Endothelial cell (in vitro differentiated cells): Measurements from ENCODE around the gene HTD2. TPM values are rescaled to one million over a fixed set of nuclear protein-coding genes. Genes with fewer than 3 reads are reported as not detected.

Source experiments
- DNase-seq: peaks from one replicate; pipeline ENCODE4 v3.0.0; 2021; ENCODE audit warnings: low spot score
- H3K27ac Mint-ChIP-seq: one replicate; pipeline ENCODE4 v1.8.0; 2021; ENCODE audit warnings: mixed read lengths, inconsistent platforms; ENCODE audit not compliant: unreplicated experiment
- H3K27me3 Mint-ChIP-seq: one replicate; pipeline ENCODE4 v1.8.0; 2021; ENCODE audit warnings: mild to moderate bottlenecking, moderate library complexity, mixed read lengths, inconsistent platforms; ENCODE audit not compliant: unreplicated experiment
- H3K36me3 Mint-ChIP-seq: one replicate; pipeline ENCODE4 v1.8.0; 2021; ENCODE audit warnings: mild to moderate bottlenecking, low read depth, mixed read lengths, inconsistent platforms; ENCODE audit not compliant: unreplicated experiment
- H3K4me1 Mint-ChIP-seq: one replicate; pipeline ENCODE4 v1.8.0; 2021; ENCODE audit warnings: mild to moderate bottlenecking, mixed read lengths, inconsistent platforms; ENCODE audit not compliant: unreplicated experiment
- H3K4me3 Mint-ChIP-seq: one replicate; pipeline ENCODE4 v1.8.0; 2021; ENCODE audit warnings: mild to moderate bottlenecking, mixed read lengths, inconsistent platforms; ENCODE audit not compliant: unreplicated experiment
- H3K9me3 Mint-ChIP-seq: one replicate; pipeline ENCODE4 v1.8.0; 2021; ENCODE audit warnings: mixed read lengths, inconsistent platforms; ENCODE audit not compliant: unreplicated experiment
- total RNA-seq: library from RNA; stranded (reverse); fragmentation: NEBNext Ultra II Directional; extraction: Animal tissue kit (Norgen Biotek cat#: 25700); gene quantifications from one replicate; pipeline ENCODE4 v1.2.1, GENCODE V29; 2021; ENCODE audit not compliant: unreplicated experiment
- TF ChIP-seq, protein P1 (sequence below): fragments of 200-600 bp; sonication (generic); IDR thresholded peaks from one replicate; pipeline ENCODE4 v1.5.0; 2021; ENCODE audit warnings: antibody characterized with exemption; ENCODE audit not compliant: unreplicated experiment

HTD2 gene
- total RNA-seq, 1 donor from 2014 or later, result 8.4 TPM

DNA sequence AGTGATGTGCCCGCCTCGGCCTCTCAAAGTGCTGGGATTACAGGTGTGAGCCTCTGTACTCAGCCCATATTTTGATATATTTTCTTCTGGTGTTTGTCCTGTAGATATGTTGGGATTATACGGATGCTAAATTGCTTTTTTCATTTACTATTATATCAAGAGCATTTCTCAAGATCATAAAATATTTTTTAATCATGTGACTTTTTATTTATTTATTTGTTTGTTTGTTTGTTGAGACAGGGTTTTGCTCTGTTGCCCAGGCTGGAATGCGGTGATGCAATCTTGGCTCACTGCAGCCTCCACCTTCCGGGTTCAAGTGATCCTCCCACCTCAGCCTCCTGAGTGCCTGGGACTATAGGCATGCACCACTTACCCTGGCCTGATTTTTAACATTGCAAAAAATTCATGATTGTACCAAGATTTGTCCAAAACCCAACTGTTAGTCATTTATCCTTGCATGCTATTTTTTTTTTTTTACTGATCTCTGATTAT is 23.6 kb downstream of the HTD2 start:
- Mint-ChIP-seq H3K4me3 (no peak overlapping the region), H3K4me1 (peaks cover 18% of the 10 kb centered on the region), H3K27me3 (peaks cover 9% of the 10 kb centered on the region), H3K27ac (no peak overlapping the region), H3K9me3 (no peaks in the 10 kb centered on the region), H3K36me3 (no peaks in the 10 kb centered on the region)
- TF ChIP-seq, protein P1, sequence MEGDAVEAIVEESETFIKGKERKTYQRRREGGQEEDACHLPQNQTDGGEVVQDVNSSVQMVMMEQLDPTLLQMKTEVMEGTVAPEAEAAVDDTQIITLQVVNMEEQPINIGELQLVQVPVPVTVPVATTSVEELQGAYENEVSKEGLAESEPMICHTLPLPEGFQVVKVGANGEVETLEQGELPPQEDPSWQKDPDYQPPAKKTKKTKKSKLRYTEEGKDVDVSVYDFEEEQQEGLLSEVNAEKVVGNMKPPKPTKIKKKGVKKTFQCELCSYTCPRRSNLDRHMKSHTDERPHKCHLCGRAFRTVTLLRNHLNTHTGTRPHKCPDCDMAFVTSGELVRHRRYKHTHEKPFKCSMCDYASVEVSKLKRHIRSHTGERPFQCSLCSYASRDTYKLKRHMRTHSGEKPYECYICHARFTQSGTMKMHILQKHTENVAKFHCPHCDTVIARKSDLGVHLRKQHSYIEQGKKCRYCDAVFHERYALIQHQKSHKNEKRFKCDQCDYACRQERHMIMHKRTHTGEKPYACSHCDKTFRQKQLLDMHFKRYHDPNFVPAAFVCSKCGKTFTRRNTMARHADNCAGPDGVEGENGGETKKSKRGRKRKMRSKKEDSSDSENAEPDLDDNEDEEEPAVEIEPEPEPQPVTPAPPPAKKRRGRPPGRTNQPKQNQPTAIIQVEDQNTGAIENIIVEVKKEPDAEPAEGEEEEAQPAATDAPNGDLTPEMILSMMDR, result no peak
- no peak for DNase-seq

DNA sequence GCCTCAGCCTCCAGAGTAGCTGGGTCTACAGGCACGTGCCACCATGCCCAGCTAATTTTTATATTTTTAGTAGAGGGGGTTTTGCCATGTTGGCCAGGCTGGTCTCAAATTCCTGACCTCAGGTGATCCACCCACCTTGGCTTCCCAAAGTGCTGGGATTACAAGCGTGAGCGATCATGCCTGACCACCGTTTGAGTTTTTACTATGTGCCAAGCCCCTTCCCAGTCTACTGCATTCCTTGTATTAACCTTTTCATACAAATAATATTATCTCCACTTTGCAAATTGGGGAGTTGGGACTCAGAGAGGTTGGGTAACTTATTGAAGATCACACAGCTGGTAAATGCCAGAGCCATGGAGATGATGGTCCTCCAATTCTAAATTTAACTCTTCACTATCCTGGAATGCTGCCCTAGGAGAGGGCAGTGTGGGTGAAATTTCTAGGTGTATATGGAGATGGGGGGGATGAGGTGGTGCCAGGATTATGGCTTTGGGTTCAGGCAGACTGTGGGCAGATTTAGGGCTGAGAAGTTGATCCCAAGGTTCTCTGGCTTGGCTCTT is 25.4 kb downstream of the HTD2 start:
- H3K9me3 Mint-ChIP-seq, result no peaks in the 10 kb centered on the region
- TF ChIP-seq, protein P1, result no peak
- peaks cover 7% of the 10 kb centered on the region for H3K27me3 Mint-ChIP-seq
- H3K4me3 Mint-ChIP-seq, result peak overlapping the region; percentile 73
- no peak for DNase-seq
- H3K36me3 Mint-ChIP-seq, result no peaks in the 10 kb centered on the region
- H3K4me1 Mint-ChIP-seq, result peaks cover 14% of the 10 kb centered on the region
- H3K27ac Mint-ChIP-seq, result no peak overlapping the region

DNA sequence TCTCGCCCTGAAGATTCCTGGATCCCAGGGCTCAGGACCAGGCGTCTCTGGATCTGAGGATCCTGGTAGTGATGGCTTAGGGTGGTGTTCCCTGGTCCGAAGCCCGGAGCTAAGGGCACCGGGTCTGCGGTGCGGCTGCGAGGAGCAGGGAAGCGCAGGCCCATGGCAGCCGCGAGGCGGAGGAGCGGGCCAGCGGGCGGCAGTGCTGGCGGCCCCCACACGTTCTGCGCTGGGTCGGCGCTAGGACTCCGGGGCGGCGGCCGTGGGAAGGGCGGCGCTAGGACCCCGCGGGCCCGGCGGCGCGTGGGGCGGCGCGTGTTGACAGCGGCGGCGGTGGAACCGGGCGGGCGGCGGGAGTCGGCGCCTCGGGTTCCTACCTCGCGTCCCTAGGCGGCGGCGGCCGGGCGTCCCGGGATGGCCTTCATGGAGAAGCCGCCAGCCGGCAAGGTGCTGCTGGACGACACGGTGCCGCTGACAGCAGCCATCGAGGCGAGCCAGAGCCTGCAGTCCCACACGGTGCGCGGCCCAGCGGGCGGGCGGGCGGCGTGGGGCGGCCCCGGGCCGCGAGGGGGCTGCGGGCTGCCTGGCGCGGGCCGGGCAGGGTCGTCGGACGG is 26.4 kb downstream of the HTD2 start, which contains the start of gene PXK:
TSS of gene PXK (plus strand) at position 318 of the 614 bp plus-strand sequence. CDS start at position 415, 97 bp downstream.
- TF ChIP-seq, protein P1, result no peak
- no peaks in the 10 kb centered on the region for H3K9me3 Mint-ChIP-seq
- DNase-seq, result peak; percentile 77
- H3K27ac Mint-ChIP-seq, result peak within 1 kb of the TSS; percentile 24
- peak within 1 kb of the TSS; percentile 99 for H3K4me3 Mint-ChIP-seq
- peaks cover 14% of the 10 kb centered on the region for H3K4me1 Mint-ChIP-seq
- H3K36me3 Mint-ChIP-seq, result no peaks in the 10 kb centered on the region
- peaks cover 5% of the 10 kb centered on the region for H3K27me3 Mint-ChIP-seq

DNA sequence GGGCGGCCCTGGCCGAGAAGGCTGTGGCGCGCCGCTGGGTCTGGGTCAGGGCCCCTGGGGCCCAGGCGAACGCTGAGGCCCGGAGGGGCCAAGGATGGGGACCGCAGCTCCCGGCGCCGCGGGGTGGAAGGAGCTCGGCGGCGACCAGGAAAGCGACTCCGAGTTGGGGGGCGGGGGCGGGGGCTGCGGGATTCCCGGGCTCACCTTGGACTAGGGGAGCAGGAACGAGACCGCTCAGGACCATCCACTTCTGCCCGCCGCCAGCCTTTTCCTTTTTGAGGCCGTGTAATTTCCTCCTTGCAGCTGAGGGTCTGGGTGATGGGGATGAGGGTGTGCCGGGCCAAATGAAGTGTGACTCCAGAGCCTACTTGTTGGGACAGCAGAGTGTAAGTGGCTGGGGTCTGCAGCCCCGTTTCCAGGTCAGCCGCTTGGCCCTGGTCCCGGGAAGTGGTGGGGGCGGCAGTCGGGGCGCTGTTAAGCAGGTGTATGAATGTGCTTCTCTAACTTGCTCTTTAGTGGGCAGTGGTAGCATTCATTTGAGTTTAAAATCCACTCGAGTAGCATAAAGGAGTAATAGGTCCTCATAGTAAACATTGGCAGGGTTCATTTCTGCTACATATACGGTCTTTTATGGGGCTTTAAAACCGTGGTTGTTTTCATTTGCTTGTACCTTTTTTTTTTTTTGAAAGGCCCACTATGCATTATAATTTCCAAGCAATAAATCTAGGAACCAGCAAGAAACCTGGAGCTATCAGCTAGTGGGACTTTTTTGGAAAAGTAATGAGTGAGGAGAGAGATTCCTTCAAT is 27.1 kb downstream of the HTD2 start:
- peaks cover 5% of the 10 kb centered on the region for H3K27me3 Mint-ChIP-seq
- TF ChIP-seq, protein P1, result no peak
- peak overlapping the region; percentile 24 for H3K27ac Mint-ChIP-seq
- H3K9me3 Mint-ChIP-seq, result no peaks in the 10 kb centered on the region
- H3K36me3 Mint-ChIP-seq, result no peaks in the 10 kb centered on the region
- peaks cover 14% of the 10 kb centered on the region for H3K4me1 Mint-ChIP-seq
- H3K4me3 Mint-ChIP-seq, result peak overlapping the region; percentile 99
- DNase-seq, result peak; percentile 22
